ENCODE measurements around the gene FGGY. TPM values are rescaled to one million over a fixed set of nuclear protein-coding genes. Genes with fewer than 3 reads are reported as not detected.

FGGY gene
- total and polyA plus RNA-seq, 2 donors (not counting 3 experiments of a cell fraction or from before 2014, with no cell fraction given): 5.6 to 6.4 TPM

GRCh38 chr1:59736744-59737143 lies 439.9 kb downstream of the FGGY start:
- dilution Hi-C loops (cut with MboI; ENCODE audit: extremely low pct_ligation_motif_present, low sequenced_read_pairs): no loop called here

More at GRCh38 chr1:59736744-59737143, 439.9 kb downstream of the FGGY start:
- H4K20me1 ChIP-seq (replicated peaks; ENCODE audit: control insufficient read depth, extremely low read depth, insufficient read depth, low read length): no peaks in the 10 kb centered on the region
- no peaks in the 10 kb centered on the region for H3K79me2 ChIP-seq (ENCODE audit: control insufficient read depth, insufficient read depth, low read length)
- CTCF ChIA-PET: no interaction called here
- no peak overlapping the region for H3K9ac ChIP-seq (replicated peaks; ENCODE audit: extremely low read depth, insufficient read depth, low read length)
- DNase-seq (ENCODE audit: low read depth, low spot score) (no peak), FAIRE-seq (no peak)
- intact Hi-C loops (cut with micrococcal nuclease): no loop called here
- no peaks in the 10 kb centered on the region for H3K9me1 ChIP-seq (replicated peaks; ENCODE audit: control insufficient read depth, extremely low read depth, insufficient read depth, low read length)
- TF ChIP-seq POLR2A (IDR thresholded peaks at IDR 0.05; ENCODE audit: low read depth, low read length) (no peak), EZH2 (IDR thresholded peaks at IDR 0.05; ENCODE audit: borderline replicate concordance, low read depth, low read length, severe bottlenecking) (no peak), MAX (IDR thresholded peaks at IDR 0.05; ENCODE audit: insufficient read depth, insufficient read length) (no peak), MYC (IDR thresholded peaks at IDR 0.05; ENCODE audit: low read depth, low read length) (no peak), GATA2 (IDR thresholded peaks at IDR 0.05; ENCODE audit: insufficient read depth, insufficient read length, low read depth, low read length) (no peak), JUN (IDR thresholded peaks at IDR 0.05; ENCODE audit: borderline replicate concordance, insufficient read depth, insufficient read length, low read depth) (no peak), POLR2AphosphoS5 (IDR thresholded peaks at IDR 0.05; ENCODE audit: insufficient read depth, low read depth, low read length) (no peak), CTCF (IDR thresholded peaks at IDR 0.05; ENCODE audit: extremely low read depth in 1 of 2, insufficient read depth in 1 of 2, low read depth in 1 of 2, low read length in 2 of 2) (no peak), FOS (IDR thresholded peaks at IDR 0.05; ENCODE audit: borderline replicate concordance, insufficient read depth, low read length) (no peak)
- no peak overlapping the region for H3K27ac ChIP-seq (ENCODE audit: insufficient read depth, low read depth, low read length)
- no peaks in the 10 kb centered on the region for H3K36me3 ChIP-seq (ENCODE audit: control insufficient read depth in 2 of 2, extremely low read depth in 1 of 2, insufficient read depth in 2 of 2, low read length in 2 of 2)
- POLR2A ChIA-PET: no interaction called here
- no peak overlapping the region for H3K4me2 ChIP-seq (ENCODE audit: insufficient read depth, low read length)
- H3K4me1 ChIP-seq (ENCODE audit: control insufficient read depth, extremely low read depth, insufficient read depth, low read length): peaks cover 8% of the 10 kb centered on the region
- H3K4me3 ChIP-seq (replicated peaks in 1 of 3; ENCODE audit: insufficient read depth in 1 of 3, low read depth in 1 of 3, low read length in 3 of 3): no peak overlapping the region
- no peak overlapping the region for H2AFZ ChIP-seq (ENCODE audit: low read depth, low read length)
- no peaks in the 10 kb centered on the region for H3K9me3 ChIP-seq (replicated peaks; ENCODE audit: control insufficient read depth, insufficient read depth, low read length)
- no peaks in the 10 kb centered on the region for H3K27me3 ChIP-seq (ENCODE audit: control insufficient read depth in 2 of 2, insufficient read depth in 2 of 2, low read length in 2 of 2)
- BruUV-seq (replicated peaks): no TSS peak

All from endothelial cell of umbilical vein (primary cell).